GM12873 (cell line): ENCODE measurements around the gene OSER1.

Source experiments
- TF ChIP-seq, protein P1 (sequence below): IDR thresholded peaks from 2 replicates; pipeline ENCODE4 v1.5.1; 2012; ENCODE audit warnings: low read depth, mild to moderate bottlenecking, moderate library complexity, low read length, control low read depth; ENCODE audit not compliant: insufficient read depth; ENCODE audit errors: missing control alignments

Gene OSER1

DNA sequence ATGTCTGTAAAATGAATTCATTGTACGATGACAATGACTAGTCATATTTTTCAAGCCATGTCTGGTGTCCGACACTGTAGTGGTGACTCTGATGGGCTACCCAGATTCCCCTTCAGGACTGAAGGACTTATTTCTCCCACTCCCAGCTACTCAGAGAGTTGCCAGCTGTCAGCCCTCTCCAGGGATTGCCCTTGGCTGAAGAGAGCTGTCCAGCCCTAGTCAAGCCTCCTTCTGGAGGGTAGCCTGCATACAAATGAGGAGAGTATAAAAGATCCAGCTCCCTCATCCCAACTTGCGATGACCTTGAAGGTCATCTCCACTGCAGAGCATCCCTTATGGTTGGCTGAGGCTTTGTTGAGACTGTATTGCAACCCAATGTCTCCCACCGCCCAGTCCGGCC is 53.5 kb downstream of the OSER1 start:
- TF ChIP-seq, protein P1, sequence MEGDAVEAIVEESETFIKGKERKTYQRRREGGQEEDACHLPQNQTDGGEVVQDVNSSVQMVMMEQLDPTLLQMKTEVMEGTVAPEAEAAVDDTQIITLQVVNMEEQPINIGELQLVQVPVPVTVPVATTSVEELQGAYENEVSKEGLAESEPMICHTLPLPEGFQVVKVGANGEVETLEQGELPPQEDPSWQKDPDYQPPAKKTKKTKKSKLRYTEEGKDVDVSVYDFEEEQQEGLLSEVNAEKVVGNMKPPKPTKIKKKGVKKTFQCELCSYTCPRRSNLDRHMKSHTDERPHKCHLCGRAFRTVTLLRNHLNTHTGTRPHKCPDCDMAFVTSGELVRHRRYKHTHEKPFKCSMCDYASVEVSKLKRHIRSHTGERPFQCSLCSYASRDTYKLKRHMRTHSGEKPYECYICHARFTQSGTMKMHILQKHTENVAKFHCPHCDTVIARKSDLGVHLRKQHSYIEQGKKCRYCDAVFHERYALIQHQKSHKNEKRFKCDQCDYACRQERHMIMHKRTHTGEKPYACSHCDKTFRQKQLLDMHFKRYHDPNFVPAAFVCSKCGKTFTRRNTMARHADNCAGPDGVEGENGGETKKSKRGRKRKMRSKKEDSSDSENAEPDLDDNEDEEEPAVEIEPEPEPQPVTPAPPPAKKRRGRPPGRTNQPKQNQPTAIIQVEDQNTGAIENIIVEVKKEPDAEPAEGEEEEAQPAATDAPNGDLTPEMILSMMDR: no peak

DNA sequence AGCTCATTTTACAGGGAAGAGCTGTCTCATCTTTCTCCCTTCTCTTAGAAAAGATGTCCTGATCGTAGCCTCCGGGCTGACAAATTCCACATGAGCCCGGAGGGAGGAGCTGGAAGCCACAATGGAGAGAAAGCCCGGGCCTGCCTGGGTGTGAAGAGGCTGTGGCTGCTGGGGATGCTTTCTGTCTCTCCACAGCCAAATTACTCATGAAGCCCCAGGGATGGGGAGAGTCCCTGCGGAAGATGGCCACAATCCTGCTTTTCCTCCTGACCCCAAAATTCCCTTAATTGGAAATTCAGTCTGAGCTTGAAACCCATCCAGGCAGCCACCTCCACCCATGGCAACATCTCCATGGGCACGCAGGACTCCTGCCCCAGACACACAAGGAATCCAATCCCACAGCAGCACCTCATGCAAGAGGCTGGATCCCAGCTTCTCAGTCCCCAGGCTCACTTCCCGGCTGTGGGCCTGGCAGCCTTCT is 56.0 kb downstream of the OSER1 start:
- TF ChIP-seq, protein P1: no peak

DNA sequence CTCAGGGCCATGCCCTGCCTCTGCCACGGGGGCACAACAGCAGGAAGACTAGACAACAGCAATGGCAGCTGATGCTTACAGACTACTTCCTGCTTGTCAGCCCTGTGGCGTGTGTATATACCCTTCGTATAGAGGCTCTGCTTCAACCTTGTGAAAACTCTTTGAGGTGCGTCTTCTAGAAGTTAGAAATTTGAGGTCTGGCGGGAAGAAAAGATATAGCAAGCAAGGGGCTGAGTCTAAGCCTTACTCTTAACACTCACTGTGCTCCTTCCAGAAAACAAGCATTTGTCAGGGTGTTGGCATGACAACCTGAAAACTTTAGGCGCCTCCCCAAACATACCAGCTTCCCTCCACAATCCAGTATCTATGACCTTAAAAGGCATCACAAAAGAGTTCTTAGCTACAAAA is 56.9 kb downstream of the OSER1 start:
- TF ChIP-seq, protein P1: no peak

DNA sequence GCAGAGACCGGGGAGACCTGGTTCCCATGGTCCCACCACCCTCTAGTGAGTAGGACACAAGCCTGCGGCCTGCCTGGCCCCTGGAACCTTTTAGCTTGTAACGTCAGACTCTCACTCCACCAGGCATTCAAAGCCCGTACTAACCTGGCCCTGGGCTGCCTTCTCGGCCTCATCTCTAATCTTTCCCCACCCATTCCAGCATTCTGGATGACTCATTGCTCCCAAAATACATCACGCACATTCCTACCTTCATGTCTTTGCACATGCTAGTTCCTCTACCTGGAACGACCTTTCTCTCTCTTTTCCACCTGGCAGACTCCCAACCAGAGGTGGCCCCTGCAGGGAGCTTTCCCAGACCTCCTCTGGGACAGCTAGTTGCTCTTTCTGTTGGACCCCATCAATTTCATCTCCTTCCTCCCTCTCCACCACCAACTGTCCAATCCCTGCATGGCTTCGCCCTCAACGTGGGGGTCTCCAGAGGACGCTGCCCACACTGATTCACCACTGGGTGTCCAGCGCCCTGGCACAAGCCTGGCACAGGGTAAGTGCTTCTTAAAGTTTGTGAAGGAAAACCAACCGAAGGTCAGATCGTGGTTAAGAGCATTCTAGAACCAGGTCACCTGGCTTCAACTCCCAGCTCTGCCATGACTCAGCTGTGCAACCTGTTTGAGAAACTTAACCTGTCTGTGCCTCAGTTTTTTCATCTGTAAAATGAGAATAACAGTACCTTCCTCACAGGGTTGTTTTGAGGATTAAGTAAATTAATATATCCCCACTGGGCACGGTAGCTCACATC is 58.8 kb downstream of the OSER1 start:
- TF ChIP-seq, protein P1: no peak

DNA sequence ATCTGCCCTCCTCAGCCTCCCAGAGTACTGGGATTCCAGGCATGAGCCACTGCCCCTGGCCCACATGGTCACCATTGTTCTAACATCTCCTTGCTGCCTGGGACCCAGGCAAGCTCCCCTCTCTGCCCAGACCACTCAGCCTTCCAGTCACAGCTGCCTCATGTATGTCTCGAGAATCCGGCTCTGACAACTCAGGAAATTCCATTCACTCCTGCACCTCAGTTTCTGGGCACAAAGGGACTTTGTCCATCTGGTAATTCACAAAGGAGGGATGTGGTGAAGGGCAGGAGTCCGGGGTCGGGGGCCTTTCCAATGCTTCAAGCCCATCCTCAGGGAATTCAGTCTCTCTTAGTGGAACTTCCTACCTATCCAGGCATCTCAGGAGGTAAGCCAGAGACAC is 64.3 kb downstream of the OSER1 start:
- TF ChIP-seq, protein P1: no peak
